ENCODE measurements around the gene FGFR1OP2.

DNA sequence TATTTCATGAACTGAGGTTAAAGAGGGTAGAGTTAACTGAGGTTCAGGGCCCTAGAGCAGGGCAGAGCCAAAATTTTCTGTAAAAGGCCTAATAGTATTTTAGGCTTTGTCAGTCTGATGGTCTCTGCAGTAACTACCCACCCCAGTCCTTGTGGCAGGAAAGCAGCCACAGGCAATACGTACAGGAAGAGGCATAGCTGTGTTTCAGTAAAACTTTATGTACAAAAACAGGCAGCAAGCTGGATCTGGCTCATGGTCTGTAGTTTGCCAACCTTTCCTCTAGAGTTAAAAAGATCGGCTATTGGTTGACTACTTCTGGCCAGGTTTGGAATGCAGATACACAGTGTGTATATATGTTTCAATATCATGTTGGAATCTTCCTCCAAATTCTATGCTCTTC, 58.7 kb downstream of the FGFR1OP2 start:
- TF ChIP-seq, protein P1, sequence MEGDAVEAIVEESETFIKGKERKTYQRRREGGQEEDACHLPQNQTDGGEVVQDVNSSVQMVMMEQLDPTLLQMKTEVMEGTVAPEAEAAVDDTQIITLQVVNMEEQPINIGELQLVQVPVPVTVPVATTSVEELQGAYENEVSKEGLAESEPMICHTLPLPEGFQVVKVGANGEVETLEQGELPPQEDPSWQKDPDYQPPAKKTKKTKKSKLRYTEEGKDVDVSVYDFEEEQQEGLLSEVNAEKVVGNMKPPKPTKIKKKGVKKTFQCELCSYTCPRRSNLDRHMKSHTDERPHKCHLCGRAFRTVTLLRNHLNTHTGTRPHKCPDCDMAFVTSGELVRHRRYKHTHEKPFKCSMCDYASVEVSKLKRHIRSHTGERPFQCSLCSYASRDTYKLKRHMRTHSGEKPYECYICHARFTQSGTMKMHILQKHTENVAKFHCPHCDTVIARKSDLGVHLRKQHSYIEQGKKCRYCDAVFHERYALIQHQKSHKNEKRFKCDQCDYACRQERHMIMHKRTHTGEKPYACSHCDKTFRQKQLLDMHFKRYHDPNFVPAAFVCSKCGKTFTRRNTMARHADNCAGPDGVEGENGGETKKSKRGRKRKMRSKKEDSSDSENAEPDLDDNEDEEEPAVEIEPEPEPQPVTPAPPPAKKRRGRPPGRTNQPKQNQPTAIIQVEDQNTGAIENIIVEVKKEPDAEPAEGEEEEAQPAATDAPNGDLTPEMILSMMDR (IDR thresholded peaks at IDR 0.05) = no peak
- TF ChIP-seq POLR2A (IDR thresholded peaks at IDR 0.05) = no peak

Data from esophagus squamous epithelium (tissue), 4 donors.